Activated CD8-positive, alpha-beta memory T cell treated with anti-CD3 and anti-CD28 coated beads, Interleukin-2, amount 10 ng/mL, durations not matched to agents 7 days and 5 days (primary cell): ENCODE results near the gene MAP3K14. TPM values are rescaled to one million over a fixed set of nuclear protein-coding genes. Genes with fewer than 3 reads are reported as not detected.

ENCODE experiments used
- ATAC-seq: fragments of 150-1000 bp; cut with Tn5 transposase; one replicate; pipeline ENCODE4 v1.10.0; 2021; ENCODE audit warnings: moderate library complexity
- CTCF ChIA-PET: fragments of 350-600 bp; sonication (Branson Sonifier 250); formaldehyde crosslinking; loops from one replicate; lab custom pipeline; 2021; ENCODE audit warnings: antibody characterized with exemption; lab: Charles Lee
- DNase-seq: peaks from one replicate; pipeline ENCODE4 v3.0.0-alpha.2; 2020
- H3K27ac Mint-ChIP-seq: one replicate; pipeline ENCODE4 v1.8.0; 2021; ENCODE audit warnings: mild to moderate bottlenecking, mixed read lengths
- H3K27me3 Mint-ChIP-seq: one replicate; pipeline ENCODE4 v1.8.0; 2021; ENCODE audit warnings: mixed read lengths
- H3K36me3 Mint-ChIP-seq: one replicate; pipeline ENCODE4 v1.8.0; 2021; ENCODE audit warnings: mild to moderate bottlenecking, mixed read lengths
- H3K4me1 Mint-ChIP-seq: one replicate; pipeline ENCODE4 v1.8.0; 2021; ENCODE audit warnings: mixed read lengths
- H3K4me3 Mint-ChIP-seq: one replicate; pipeline ENCODE4 v1.8.0; 2021; ENCODE audit warnings: mild to moderate bottlenecking, moderate library complexity, mixed read lengths
- H3K9me3 Mint-ChIP-seq: one replicate; pipeline ENCODE4 v1.8.0; 2022; ENCODE audit warnings: low read depth, mixed read lengths
- total RNA-seq, 2 experiments: library from RNA; stranded (reverse); gene quantifications; one replicate each; pipeline ENCODE4 v1.2.3, GENCODE V29; 2021

Gene MAP3K14
- total RNA-seq, 2 experiments from 2014 or later = 39.3 to 43.0 TPM

DNA sequence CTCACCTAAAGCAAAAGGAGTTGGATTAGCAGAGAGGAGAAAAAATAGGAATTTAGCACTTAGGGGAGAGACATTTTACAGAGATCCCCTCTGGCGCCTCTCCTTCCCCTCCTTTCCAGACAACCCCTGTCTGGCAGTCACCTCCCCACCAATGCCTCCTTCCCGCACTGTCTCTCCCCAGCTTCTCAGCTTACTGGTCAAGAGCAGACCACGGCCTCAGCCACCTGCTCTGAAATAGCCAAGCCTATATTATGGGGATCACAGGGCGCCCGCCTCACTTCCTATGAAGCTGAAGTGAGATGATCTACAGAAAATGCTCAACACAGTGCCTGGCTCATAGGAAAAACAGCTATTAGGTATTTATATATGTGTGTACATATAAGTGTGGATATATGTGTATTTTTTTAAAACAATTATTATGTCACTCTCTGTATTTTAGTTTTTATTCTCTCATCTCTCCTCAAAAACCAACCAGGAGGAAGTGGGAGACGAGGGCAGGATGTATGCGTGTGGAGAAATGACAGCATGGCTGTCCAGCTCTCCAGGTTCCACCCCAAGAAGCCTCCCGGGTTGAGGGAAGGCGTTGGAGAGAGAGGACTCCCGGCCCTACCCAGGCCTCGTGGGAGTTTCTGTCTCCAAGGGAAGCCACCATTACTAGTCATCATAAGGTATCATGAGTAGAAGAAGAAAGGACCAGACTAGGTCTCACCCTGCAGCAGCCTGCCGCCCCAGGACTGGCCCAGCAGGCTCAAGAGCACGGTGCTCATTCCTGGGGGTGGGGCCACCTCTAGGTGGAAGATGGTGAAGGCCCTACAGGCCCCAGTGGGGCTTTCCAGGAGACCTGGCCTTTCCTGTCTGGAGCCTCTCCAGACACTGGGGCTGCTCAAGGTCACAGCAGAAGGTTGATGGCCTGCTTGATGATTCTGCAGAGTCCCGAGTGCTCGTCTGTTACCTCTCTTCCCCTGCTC lies 27.2 kb downstream of the MAP3K14 start:
- no peaks in the 10 kb centered on the region for H3K9me3 Mint-ChIP-seq
- peaks cover 31% of the 10 kb centered on the region for H3K36me3 Mint-ChIP-seq
- H3K4me1 Mint-ChIP-seq = peaks cover 50% of the 10 kb centered on the region
- peak overlapping the region; percentile 9 for H3K27ac Mint-ChIP-seq
- CTCF ChIA-PET = interaction anchor here (1.2 to 3.3 kb wide), 3 partner anchors 12 to 92 kb away, joined by 3 to 21 read pairs (median 3); no protein-coding TSS in a partner anchor
- H3K27me3 Mint-ChIP-seq = no peaks in the 10 kb centered on the region
- ATAC-seq = no peak
- H3K4me3 Mint-ChIP-seq = no peak overlapping the region
- DNase-seq = no peak

GRCh38 chr17:45288825-45289224 lies 28.0 kb downstream of the MAP3K14 start:
- peak overlapping the region; percentile 49 for H3K27ac Mint-ChIP-seq
- ATAC-seq (no peak), DNase-seq (no peak)
- H3K27me3 Mint-ChIP-seq = no peaks in the 10 kb centered on the region
- CTCF ChIA-PET = interaction anchor here (1.2 to 3.3 kb wide), 3 partner anchors 11 to 91 kb away, joined by 3 to 21 read pairs (median 3); no protein-coding TSS in a partner anchor
- peaks cover 49% of the 10 kb centered on the region for H3K4me1 Mint-ChIP-seq
- no peaks in the 10 kb centered on the region for H3K9me3 Mint-ChIP-seq
- peaks cover 36% of the 10 kb centered on the region for H3K36me3 Mint-ChIP-seq
- H3K4me3 Mint-ChIP-seq = no peak overlapping the region

GRCh38 chr17:45287526-45288500 lies 29.0 kb downstream of the MAP3K14 start:
- CTCF ChIA-PET = interaction anchor here (0.9 to 3.3 kb wide), 3 partner anchors 10 to 97 kb away, joined by 3 to 21 read pairs (median 4); no protein-coding TSS in a partner anchor
- Mint-ChIP-seq H3K27ac (peak overlapping the region; percentile 16), H3K4me3 (no peak overlapping the region), H3K27me3 (no peaks in the 10 kb centered on the region), H3K36me3 (peaks cover 45% of the 10 kb centered on the region), H3K9me3 (no peaks in the 10 kb centered on the region), H3K4me1 (peaks cover 49% of the 10 kb centered on the region)
- DNase-seq (no peak), ATAC-seq (no peak)

DNA sequence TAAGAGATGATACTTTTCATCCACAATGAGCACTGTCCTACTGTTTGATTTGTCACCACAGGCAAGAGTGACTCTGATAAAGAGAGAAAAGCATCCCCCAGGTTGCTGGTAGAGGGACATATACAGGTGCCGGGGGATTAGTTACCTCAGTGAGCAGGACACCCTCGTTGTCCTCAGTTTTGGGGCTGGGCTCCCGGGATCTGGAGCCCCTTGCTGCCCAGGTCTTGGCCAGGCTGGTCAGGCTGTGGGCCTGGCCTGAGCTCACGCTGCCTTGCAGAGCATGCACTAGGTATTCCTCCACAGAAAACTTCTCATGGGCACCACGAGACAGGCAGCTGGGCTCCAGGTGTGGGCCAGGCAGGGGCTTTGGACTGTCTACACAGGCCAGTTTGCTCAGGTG lies 30.5 kb downstream of the MAP3K14 start:
- Mint-ChIP-seq H3K9me3 (no peaks in the 10 kb centered on the region), H3K4me3 (no peak overlapping the region), H3K36me3 (peaks cover 49% of the 10 kb centered on the region), H3K27me3 (no peaks in the 10 kb centered on the region), H3K27ac (no peak overlapping the region), H3K4me1 (peaks cover 41% of the 10 kb centered on the region)
- ATAC-seq = no peak
- CTCF ChIA-PET = interaction anchor here (4.7 kb wide), 1 partner anchor 99 kb away, joined by 30 read pairs; no protein-coding TSS in a partner anchor
- DNase-seq = no peak

DNA sequence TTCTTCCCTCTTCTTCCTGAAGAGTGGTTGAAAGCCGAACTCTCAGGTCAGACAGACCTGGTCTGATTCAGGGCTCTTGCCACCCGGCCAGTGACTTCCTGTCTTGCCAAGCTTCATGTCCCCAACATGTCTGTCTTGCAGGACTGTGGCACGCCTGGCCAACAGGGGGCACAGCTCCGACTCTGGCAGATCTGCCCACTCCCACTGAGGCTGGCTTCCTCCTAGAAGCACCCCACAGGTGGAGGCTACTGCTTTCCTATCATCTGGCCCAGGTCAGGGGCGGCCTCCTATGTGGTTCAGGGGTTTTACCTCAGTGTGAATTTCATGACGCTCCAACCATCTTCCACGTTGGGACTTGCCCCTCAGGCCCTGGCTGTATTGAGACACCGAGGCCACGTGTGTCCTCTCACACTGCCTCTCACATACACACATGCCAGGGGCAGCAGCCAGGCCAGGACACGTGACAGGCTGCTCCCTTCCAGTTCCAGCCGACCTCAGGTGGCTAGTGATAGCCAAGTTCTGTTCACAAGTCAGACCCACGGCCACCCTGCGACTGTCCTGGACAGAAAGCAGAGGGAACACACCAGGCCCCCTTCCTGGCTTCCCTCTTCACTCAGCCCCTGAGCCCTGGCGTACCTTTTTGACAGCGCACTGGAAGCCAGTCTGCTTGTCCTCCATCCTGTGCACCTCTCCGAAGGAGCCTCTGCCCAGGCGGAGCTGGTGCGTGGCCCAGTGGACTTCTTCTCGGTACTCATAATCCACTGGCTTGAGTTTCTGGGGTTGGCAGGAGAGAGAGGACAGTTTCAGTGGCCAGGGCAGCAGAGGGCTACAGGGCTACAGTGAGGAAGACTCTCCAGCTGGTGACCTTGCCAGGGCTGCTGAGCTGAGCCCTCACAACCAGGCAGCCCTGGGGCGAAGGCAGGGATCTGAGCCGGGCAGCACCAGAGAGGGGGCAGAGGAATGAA lies 32.4 kb downstream of the MAP3K14 start:
- no peak for ATAC-seq
- peak; percentile 61 for DNase-seq
- Mint-ChIP-seq H3K27me3 (no peaks in the 10 kb centered on the region), H3K9me3 (no peaks in the 10 kb centered on the region), H3K4me3 (no peak overlapping the region), H3K4me1 (peaks cover 27% of the 10 kb centered on the region), H3K27ac (peak overlapping the region; percentile 79), H3K36me3 (peaks cover 39% of the 10 kb centered on the region)
- CTCF ChIA-PET = interaction anchor here (0.6 to 4.7 kb wide), 7 partner anchors 11 to 104 kb away, joined by 3 to 30 read pairs (median 4); no protein-coding TSS in a partner anchor

GRCh38 chr17:45283711-45284110 lies 33.1 kb downstream of the MAP3K14 start:
- ATAC-seq = no peak
- peaks cover 41% of the 10 kb centered on the region for H3K36me3 Mint-ChIP-seq
- CTCF ChIA-PET = interaction anchor here (0.6 to 4.7 kb wide), 7 partner anchors 11 to 105 kb away, joined by 3 to 30 read pairs (median 4); no protein-coding TSS in a partner anchor

GRCh38 chr17:45282683-45283644 lies 33.9 kb downstream of the MAP3K14 start:
- CTCF ChIA-PET = interaction anchor here (0.7 to 4.7 kb wide), 7 partner anchors 12 to 106 kb away, joined by 3 to 30 read pairs (median 4); no protein-coding TSS in a partner anchor
- Mint-ChIP-seq H3K27me3 (no peaks in the 10 kb centered on the region), H3K9me3 (no peaks in the 10 kb centered on the region), H3K4me1 (peaks cover 31% of the 10 kb centered on the region), H3K27ac (peak overlapping the region; percentile 79), H3K36me3 (peaks cover 41% of the 10 kb centered on the region), H3K4me3 (no peak overlapping the region)
- ATAC-seq (peak; percentile 37), DNase-seq (no peak)

More at GRCh38 chr17:45283711-45284110, 33.1 kb downstream of the MAP3K14 start:
- Mint-ChIP-seq H3K4me1 (peaks cover 31% of the 10 kb centered on the region), H3K27ac (peak overlapping the region; percentile 79), H3K4me3 (no peak overlapping the region), H3K27me3 (no peaks in the 10 kb centered on the region), H3K9me3 (no peaks in the 10 kb centered on the region)
- no peak for DNase-seq

GRCh38 chr17:45279898-45280297 lies 36.9 kb downstream of the MAP3K14 start:
- DNase-seq (no peak), ATAC-seq (no peak)
- H3K4me1 Mint-ChIP-seq = peaks cover 37% of the 10 kb centered on the region
- no peaks in the 10 kb centered on the region for H3K27me3 Mint-ChIP-seq
- peaks cover 33% of the 10 kb centered on the region for H3K36me3 Mint-ChIP-seq
- H3K27ac Mint-ChIP-seq = peak overlapping the region; percentile 53
- H3K9me3 Mint-ChIP-seq = no peaks in the 10 kb centered on the region
- no peak overlapping the region for H3K4me3 Mint-ChIP-seq
- CTCF ChIA-PET = interaction anchor here (11.0 kb wide), 1 partner anchor 107 kb away, joined by 222 read pairs; no protein-coding TSS in a partner anchor

GRCh38 chr17:45277992-45278391 lies 38.8 kb downstream of the MAP3K14 start:
- DNase-seq (no peak), ATAC-seq (no peak)
- Mint-ChIP-seq H3K9me3 (no peaks in the 10 kb centered on the region), H3K36me3 (peaks cover 26% of the 10 kb centered on the region), H3K27ac (no peak overlapping the region), H3K4me1 (peaks cover 20% of the 10 kb centered on the region), H3K27me3 (no peaks in the 10 kb centered on the region), H3K4me3 (no peak overlapping the region)
- CTCF ChIA-PET = interaction anchor here (0.8 to 11.0 kb wide), 30 partner anchors 10 to 153 kb away, joined by 3 to 222 read pairs (median 7); partner anchors contain the start of genes ACBD4, FMNL1, HEXIM1 and HEXIM2

- CTCF ChIA-PET = interaction anchor here (0.6 to 11.0 kb wide), 37 partner anchors 11 to 154 kb away, joined by 3 to 222 read pairs (median 5); partner anchors contain the start of genes ACBD4, FMNL1, HEXIM1 and HEXIM2
These were observed 39.5 kb downstream of the MAP3K14 start for GRCh38 chr17:45277216-45277849.

More at GRCh38 chr17:45277216-45277849, 39.5 kb downstream of the MAP3K14 start:
- peaks cover 15% of the 10 kb centered on the region for H3K4me1 Mint-ChIP-seq
- no peak overlapping the region for H3K4me3 Mint-ChIP-seq
- peak overlapping the region; percentile 54 for H3K27ac Mint-ChIP-seq
- H3K36me3 Mint-ChIP-seq = peaks cover 23% of the 10 kb centered on the region
- peak; percentile 94 for DNase-seq
- no peaks in the 10 kb centered on the region for H3K9me3 Mint-ChIP-seq
- peak; percentile 98 for ATAC-seq
- H3K27me3 Mint-ChIP-seq = no peaks in the 10 kb centered on the region
